CMK (cell line): ENCODE results near the gene GNAI3.

Experiments
- DNase-seq: peaks from one replicate; pipeline ENCODE4 v3.0.0-alpha.2; 2010; ENCODE audit warnings: low read depth

The GNAI3 gene

DNA sequence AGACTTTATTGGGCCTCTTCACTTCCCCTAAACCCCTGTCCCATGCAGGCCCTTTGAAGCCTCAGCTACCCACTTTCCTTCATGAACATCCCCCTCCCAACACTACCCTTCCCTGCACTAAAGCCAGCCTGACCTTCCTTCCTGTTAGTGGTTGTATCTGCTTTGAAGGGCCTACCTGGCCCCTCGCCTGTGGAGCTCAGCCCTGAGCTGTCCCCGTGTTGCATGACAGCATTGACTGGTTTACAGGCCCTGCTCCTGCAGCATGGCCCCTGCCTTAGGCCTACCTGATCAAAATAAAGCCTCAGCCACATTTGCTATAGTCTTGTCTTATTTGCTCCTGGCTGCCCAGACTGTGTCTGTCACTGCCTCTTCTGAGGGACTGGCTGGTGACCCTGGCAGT, 113.0 kb downstream of the GNAI3 start:
- DNase-seq: no peak

DNA sequence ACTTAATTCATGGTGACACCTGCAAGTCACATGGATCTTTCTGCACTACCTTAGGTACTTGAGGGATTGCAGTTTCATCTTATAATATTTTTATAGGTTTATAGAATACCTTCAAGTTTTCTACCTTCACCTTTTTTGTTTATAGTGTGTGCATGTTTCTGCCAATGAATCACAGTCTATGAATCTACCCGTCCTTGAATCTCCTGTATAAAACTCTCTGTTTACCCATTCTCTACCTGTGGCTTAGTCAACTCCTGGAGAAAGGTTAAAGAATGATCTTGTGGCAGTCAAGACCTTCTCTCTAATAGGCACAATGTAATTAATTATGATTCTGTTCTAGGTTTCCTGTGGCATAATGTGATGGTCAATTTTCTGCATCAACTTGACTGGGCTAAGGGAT, 116.3 kb downstream of the GNAI3 start:
- DNase-seq: no peak

DNA sequence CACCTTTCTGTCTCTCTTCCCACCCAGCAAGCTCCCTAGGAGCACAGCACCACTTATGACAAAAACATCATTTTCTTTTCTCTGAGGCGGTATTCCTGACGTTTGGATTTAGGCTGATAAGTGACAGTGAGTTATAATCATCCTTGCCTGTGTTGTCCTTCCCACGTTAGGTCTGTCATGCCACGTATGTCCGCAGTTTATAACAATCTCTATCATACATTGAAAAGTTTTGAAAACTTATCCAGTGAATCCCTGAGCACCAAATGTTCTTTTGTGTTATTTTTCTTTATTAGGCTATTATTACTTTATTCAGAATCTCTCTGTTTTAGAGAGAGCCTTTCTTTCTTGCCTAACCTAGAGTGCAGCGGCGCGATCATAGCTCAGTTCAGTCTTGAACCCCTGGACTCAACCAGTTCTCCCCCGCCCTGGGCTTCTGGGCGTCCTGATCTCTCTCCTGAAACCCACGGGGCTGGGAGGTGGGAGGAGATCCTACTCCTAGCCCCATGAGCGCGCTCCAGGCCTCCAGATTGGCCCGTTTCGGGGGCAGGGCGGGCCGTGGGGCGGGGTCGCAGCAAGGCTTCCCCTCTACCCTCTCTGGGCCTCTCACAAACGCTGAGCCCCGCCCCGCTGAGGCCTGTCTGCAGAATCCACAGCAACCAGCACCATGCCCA, 119.2 kb downstream of the GNAI3 start, which contains the start of gene GSTM2:
Gene GSTM2, plus strand, starts transcription at position 606 of the 671 bp plus-strand sequence. Its CDS starts 59 bp downstream, at position 665.
- peak; percentile 76 for DNase-seq
